GM12878 (cell line): ENCODE data around the gene FILIP1L. TPM values are rescaled to one million over a fixed set of nuclear protein-coding genes. Genes with fewer than 3 reads are reported as not detected.
A peak's percentile ranks its signal among the peaks of the same experiment; 100 is the strongest.

ENCODE experiments used
- ASH2L ChIP-seq: fragments of 300-600, 200-600 bp; sonication (generic); IDR thresholded peaks from 2 replicates; pipeline ENCODE4 v1.6.1; 2017; ENCODE audit warnings: low read depth, mild to moderate bottlenecking, borderline replicate concordance
- CBFB ChIP-seq: IDR thresholded peaks from 2 replicates; pipeline ENCODE4 v1.6.1; 2016; ENCODE audit warnings: antibody characterized with exemption, low read depth
- CBX5 ChIP-seq: sonication (generic); IDR thresholded peaks from 2 replicates; pipeline ENCODE4 v1.6.1; 2016; ENCODE audit warnings: low read depth, moderate library complexity, mild to moderate bottlenecking, inconsistent platforms
- CTCF ChIP-seq, 3 experiments: IDR thresholded peaks in 2 of 3; conservative IDR thresholded peaks in 1 of 3; 2 replicates each; pipeline ENCODE4 v1.5.1; 2011; ENCODE audit warnings: low read depth in 3 of 3, low read length in 3 of 3, mild to moderate bottlenecking in 3 of 3, control low read depth in 2 of 3, moderate library complexity in 2 of 3, inconsistent platforms in 1 of 3, mixed read lengths in 1 of 3; ENCODE audit not compliant: control insufficient read depth in 2 of 3, insufficient read depth in 1 of 3; ENCODE audit errors: extremely low read depth in 1 of 3
- FOXM1 ChIP-seq: IDR thresholded peaks from 2 replicates; pipeline ENCODE4 v1.6.1; 2012; ENCODE audit warnings: low read depth, mild to moderate bottlenecking, inconsistent platforms, low read length, moderate library complexity
- JUND ChIP-seq: IDR thresholded peaks from 2 replicates; pipeline ENCODE4 v1.6.1; 2012; ENCODE audit warnings: low read depth, mild to moderate bottlenecking, low read length, improper control_type of control experiment, moderate library complexity
- NFYB ChIP-seq: IDR thresholded peaks from 2 replicates; pipeline ENCODE4 v1.6.1; 2011; ENCODE audit warnings: low read depth, mild to moderate bottlenecking, low read length, improper control_type of control experiment, moderate library complexity; ENCODE audit not compliant: insufficient read depth
- NR2F1 ChIP-seq: fragments of 450-650 bp; conservative IDR thresholded peaks from 2 replicates; pipeline ENCODE4 v1.6.1; 2017; ENCODE audit warnings: mild to moderate bottlenecking
- POLR2AphosphoS2 ChIP-seq: IDR thresholded peaks from 2 replicates; pipeline ENCODE4 v1.6.1; 2011; ENCODE audit warnings: low read depth, mild to moderate bottlenecking, low read length, improper control_type of control experiment, moderate library complexity
- RELB ChIP-seq: fragments of 450-650 bp; IDR thresholded peaks from 2 replicates; pipeline ENCODE4 v1.6.1; 2017; ENCODE audit warnings: low read depth, mild to moderate bottlenecking, moderate library complexity
- SKIL ChIP-seq: fragments of 450-650 bp; IDR thresholded peaks from 2 replicates; pipeline ENCODE4 v1.6.1; 2017; ENCODE audit warnings: mild to moderate bottlenecking, low read depth, inconsistent platforms; ENCODE audit not compliant: poor library complexity, severe bottlenecking
- SMC3 ChIP-seq: IDR thresholded peaks from 2 replicates; pipeline ENCODE4 v1.6.1; 2011; ENCODE audit warnings: low read length, improper control_type of control experiment, borderline replicate concordance
- SRF ChIP-seq, 2 experiments: IDR thresholded peaks; 2 replicates each; pipeline ENCODE4 v1.6.1; 2011; ENCODE audit warnings: low read depth in 2 of 2, low read length in 2 of 2, mild to moderate bottlenecking in 1 of 2, moderate library complexity in 1 of 2
- USF1 ChIP-seq: IDR thresholded peaks from 2 replicates; pipeline ENCODE4 v1.6.1; 2011; ENCODE audit warnings: borderline replicate concordance, low read depth, mild to moderate bottlenecking, moderate library complexity, mixed read lengths, low read length; ENCODE audit not compliant: insufficient read depth; ENCODE audit errors: extremely low read length
- ZNF207 ChIP-seq: fragments of 450-650 bp; IDR thresholded peaks from 2 replicates; pipeline ENCODE4 v1.6.1; 2014; ENCODE audit warnings: antibody characterized with exemption, mild to moderate bottlenecking, borderline replicate concordance
- ZNF687 ChIP-seq: fragments of 450-650 bp; IDR thresholded peaks from 2 replicates; pipeline ENCODE4 v1.6.1; 2017; ENCODE audit warnings: mild to moderate bottlenecking, moderate library complexity
- polyA plus RNA-seq, 11 experiments: library from polyadenylated mRNA; depleted of rRNA in 4 of 11; unstranded in 6 of 11; stranded (reverse) in 5 of 11; fragments of >200 nt; fragmentation: Nextera tagmentation in 4 of 11; fragmentation: Illumina TruSeq in 1 of 11; extraction: Ambion mirVana in 4 of 11; extraction: Trizol in 1 of 11; gene quantifications; 1 replicate in 1 of 11; 2 replicates in 10 of 11; pipeline versions ENCODE4 v1.2.1 to v1.2.3, GENCODE V29; 2011 to 2016; ENCODE audit warnings: inconsistent platforms in 2 of 11, missing spikeins in 2 of 11, low read depth in 1 of 11
- total RNA-seq, 4 experiments: library from RNA; depleted of rRNA in 3 of 4; stranded (reverse); fragments of >200 nt in 3 of 4; fragmentation: Illumina TruSeq in 1 of 4; extraction: Trizol in 1 of 4; gene quantifications; 2 replicates each; pipeline versions ENCODE4 v1.2.1 to v1.2.3, GENCODE V29; 2013 to 2021

FILIP1L gene
- total and polyA plus RNA-seq, 10 of the 15 experiments (the other 5 are each of a cell fraction or from before 2014, with no cell fraction given) = 0.24 to 6.1 (median 3.5) TPM

GRCh38 chr3:99817437-99818240, 296.7 kb downstream of the FILIP1L start, which contains the start of gene CMSS1 (continued):
- TF ChIP-seq SKIL (peak; percentile 97), FOXM1 (peak; percentile 71; the same call in 1 of the 2 replicates), CTCF (IDR thresholded peaks at IDR 0.05 in 2 of 3, conservative IDR thresholded peaks at IDR 0.05 in 1 of 3; ENCODE audit: control insufficient read depth in 2 of 3, extremely low read depth in 1 of 3, insufficient read depth in 1 of 3, low read depth in 3 of 3, low read length in 3 of 3) (peak in 2 of 3 experiments; percentile 5 to 14; a peak in 2 of 6 replicates), SMC3 (no peak), JUND (peak; percentile 87; the same call in 1 of the 2 replicates), CBFB (no peak; the same call in 1 of the 2 replicates), ZNF207 (peak; percentile 55; the same call in 1 of the 2 replicates), NR2F1 (no peak), ZNF687 (no peak), NFYB (no peak), CBX5 (peak; percentile 86; the same call in 1 of the 2 replicates), RELB (peak; percentile 96), ASH2L (0 out of 2 replicates have a peak, but pooled peaks have one; percentile 28), SRF (IDR thresholded peaks at IDR 0.05; ENCODE audit: low read depth in 2 of 2, low read length in 2 of 2) (no peak), USF1 (no peak), POLR2AphosphoS2 (no peak)
